ENCODE measurements around the gene RGS16. TPM values are rescaled to one million over a fixed set of nuclear protein-coding genes. Genes with fewer than 3 reads are reported as not detected.

Gene RGS16
- total RNA-seq, 1 experiment from 2014 or later, result 0.40 TPM

- DNase-seq (no peak), ATAC-seq (no peak)
- Histone ChIP-seq H3K9ac (ENCODE audit: low read length) (no peak overlapping the region), H3K36me3 (ENCODE audit: low read depth, low read length) (no peaks in the 10 kb centered on the region), H2AFZ (ENCODE audit: low read length) (no peak overlapping the region), H3K9me2 (replicated peaks; ENCODE audit: low read length) (no peaks in the 10 kb centered on the region), H4K20me1 (ENCODE audit: low read length) (no peaks in the 10 kb centered on the region), H3F3A (ENCODE audit: low read length, unreplicated experiment) (no peaks in the 10 kb centered on the region), H3K4me2 (ENCODE audit: low read length) (no peak overlapping the region), H3K79me2 (ENCODE audit: low read length) (no peaks in the 10 kb centered on the region), H3K4me3 (ENCODE audit: low read length) (no peak overlapping the region), H3K4me1 (ENCODE audit: insufficient read depth, low read length) (peaks cover 3% of the 10 kb centered on the region; the same call in 1 of the 2 replicates), H3K9me3 (ENCODE audit: low read length) (no peaks in the 10 kb centered on the region), H3K27ac (ENCODE audit: low read length) (no peak overlapping the region), H3K27me3 (ENCODE audit: low read length) (no peaks in the 10 kb centered on the region)
- ChIA-PET POLR2A (ENCODE audit: unreplicated experiment) (no interaction called here), CTCF (no interaction called here)
- BruUV-seq (replicated peaks), result no TSS peak
- TF ChIP-seq CTCF (conservative IDR thresholded peaks at IDR 0.05; ENCODE audit: low read depth, low read length) (no peak), EZH2 (IDR thresholded peaks at IDR 0.05; ENCODE audit: low read length, unreplicated experiment) (no peak), EZH2phosphoT487 (IDR thresholded peaks at IDR 0.05; ENCODE audit: borderline replicate concordance, low read length) (no peak)
- intact Hi-C loops (cut with micrococcal nuclease), result no loop called here
Observed at GRCh38 chr1:182627622-182628021, 23.4 kb upstream of the RGS16 start.

- H3K4me2 ChIP-seq (ENCODE audit: low read length), result no peak overlapping the region
- no peak overlapping the region for H3K4me3 ChIP-seq (ENCODE audit: low read length)
- no peaks in the 10 kb centered on the region for H3F3A ChIP-seq (ENCODE audit: low read length, unreplicated experiment)
- no peak overlapping the region for H3K9ac ChIP-seq (ENCODE audit: low read length)
- no peak overlapping the region for H2AFZ ChIP-seq (ENCODE audit: low read length)
- TF ChIP-seq EZH2 (IDR thresholded peaks at IDR 0.05; ENCODE audit: low read length, unreplicated experiment) (no peak), CTCF (conservative IDR thresholded peaks at IDR 0.05; ENCODE audit: low read depth, low read length) (no peak), EZH2phosphoT487 (IDR thresholded peaks at IDR 0.05; ENCODE audit: borderline replicate concordance, low read length) (no peak)
- H3K79me2 ChIP-seq (ENCODE audit: low read length), result no peaks in the 10 kb centered on the region
- POLR2A ChIA-PET (ENCODE audit: unreplicated experiment), result no interaction called here
- ATAC-seq (no peak), DNase-seq (no peak)
- H3K27ac ChIP-seq (ENCODE audit: low read length), result no peak overlapping the region
- no peaks in the 10 kb centered on the region for H3K27me3 ChIP-seq (ENCODE audit: low read length)
- no TSS peak for BruUV-seq (replicated peaks)
- no peaks in the 10 kb centered on the region for H3K9me2 ChIP-seq (replicated peaks; ENCODE audit: low read length)
- H3K4me1 ChIP-seq (ENCODE audit: insufficient read depth, low read length), result peaks cover 3% of the 10 kb centered on the region; the same call in 1 of the 2 replicates
- CTCF ChIA-PET, result no interaction called here
- no peaks in the 10 kb centered on the region for H3K9me3 ChIP-seq (ENCODE audit: low read length)
- no peaks in the 10 kb centered on the region for H3K36me3 ChIP-seq (ENCODE audit: low read depth, low read length)
- intact Hi-C loops (cut with micrococcal nuclease), result no loop called here
- no peaks in the 10 kb centered on the region for H4K20me1 ChIP-seq (ENCODE audit: low read length)
Observed at GRCh38 chr1:182626527-182626926, 22.3 kb upstream of the RGS16 start.

- CTCF ChIA-PET, result no interaction called here
Observed at GRCh38 chr1:182625719-182626504, 21.7 kb upstream of the RGS16 start.

More at GRCh38 chr1:182625719-182626504, 21.7 kb upstream of the RGS16 start:
- intact Hi-C loops (cut with micrococcal nuclease), result no loop called here
- H4K20me1 ChIP-seq (ENCODE audit: low read length), result no peaks in the 10 kb centered on the region
- no peaks in the 10 kb centered on the region for H3F3A ChIP-seq (ENCODE audit: low read length, unreplicated experiment)
- no peaks in the 10 kb centered on the region for H3K9me2 ChIP-seq (replicated peaks; ENCODE audit: low read length)
- no peak overlapping the region for H3K4me2 ChIP-seq (ENCODE audit: low read length)
- H2AFZ ChIP-seq (ENCODE audit: low read length), result no peak overlapping the region
- no peak overlapping the region for H3K4me3 ChIP-seq (ENCODE audit: low read length)
- H3K27ac ChIP-seq (ENCODE audit: low read length), result no peak overlapping the region
- no peak for TF ChIP-seq EZH2phosphoT487 (IDR thresholded peaks at IDR 0.05; ENCODE audit: borderline replicate concordance, low read length)
- TF ChIP-seq EZH2 (IDR thresholded peaks at IDR 0.05; ENCODE audit: low read length, unreplicated experiment), result no peak
- no peak for TF ChIP-seq CTCF (conservative IDR thresholded peaks at IDR 0.05; ENCODE audit: low read depth, low read length)
- H3K9me3 ChIP-seq (ENCODE audit: low read length), result no peaks in the 10 kb centered on the region
- H3K27me3 ChIP-seq (ENCODE audit: low read length), result no peaks in the 10 kb centered on the region
- H3K4me1 ChIP-seq (ENCODE audit: insufficient read depth, low read length), result peaks cover 3% of the 10 kb centered on the region; the same call in 1 of the 2 replicates
- H3K9ac ChIP-seq (ENCODE audit: low read length), result no peak overlapping the region
- POLR2A ChIA-PET (ENCODE audit: unreplicated experiment), result no interaction called here
- DNase-seq (peak; percentile 13), ATAC-seq (no peak)
- H3K36me3 ChIP-seq (ENCODE audit: low read depth, low read length), result no peaks in the 10 kb centered on the region
- H3K79me2 ChIP-seq (ENCODE audit: low read length), result no peaks in the 10 kb centered on the region
- no TSS peak for BruUV-seq (replicated peaks)

Data from PC-3 (cell line).